Endothelial cell of umbilical vein (primary cell): ENCODE results near the gene ZMYM4. TPM values are rescaled to one million over a fixed set of nuclear protein-coding genes. Genes with fewer than 3 reads are reported as not detected.

ENCODE experiments used
- BruUV-seq: library from RNA; stranded (reverse); fragments of 400-500 nt; replicated peaks from 2 replicates; lab custom pipeline; 2021; lab: Mats Ljungman, UMichigan
- CTCF ChIA-PET: fragments of 300-600, 350-600 bp; sonication (Branson Sonifier 250); formaldehyde crosslinking; loops from one replicate; lab custom pipeline; 2021; ENCODE audit warnings: antibody characterized with exemption, inconsistent platforms; lab: Charles Lee
- POLR2A ChIA-PET: fragments of 300-600, 350-600 bp; sonication (Branson Sonifier 250); formaldehyde crosslinking; loops from one replicate; lab custom pipeline; 2021; ENCODE audit warnings: antibody characterized with exemption, inconsistent platforms; lab: Charles Lee
- DNase-seq: peaks from one replicate; pipeline ENCODE4 v3.0.0-alpha.2; 2011; ENCODE audit warnings: low read depth, low spot score
- FAIRE-seq: peaks from 2 replicates; lab custom pipeline; 2011; peaks lifted over from hg19 to GRCh38; lab: Jason Lieb, UNC
- H2AFZ ChIP-seq: 2 replicates; pipeline ENCODE4 v1.6.0; 2012; ENCODE audit warnings: low read depth, low read length, control low read depth, inconsistent platforms
- H3K27ac ChIP-seq: 2 replicates; pipeline ENCODE4 v1.5.1; 2011; ENCODE audit warnings: low read depth, mild to moderate bottlenecking, control low read depth, low read length, moderate library complexity; ENCODE audit not compliant: insufficient read depth
- H3K27me3 ChIP-seq, 2 experiments: 2 replicates each; pipeline versions ENCODE4 v1.6.0 to v1.6.1; 2011; ENCODE audit warnings: low read length in 2 of 2, mixed read lengths in 1 of 2; ENCODE audit not compliant: control insufficient read depth in 2 of 2, insufficient read depth in 2 of 2
- H3K36me3 ChIP-seq, 2 experiments: 2 replicates in 1 of 2; 3 replicates in 1 of 2; pipeline ENCODE4 v1.5.1; 2011; ENCODE audit warnings: low read length in 2 of 2, mild to moderate bottlenecking in 1 of 2, moderate library complexity in 1 of 2; ENCODE audit not compliant: control insufficient read depth in 2 of 2, insufficient read depth in 2 of 2; ENCODE audit errors: extremely low read depth in 1 of 2
- H3K4me1 ChIP-seq: 3 replicates; pipeline ENCODE4 v1.5.1; 2011; ENCODE audit warnings: mild to moderate bottlenecking, low read length; ENCODE audit not compliant: control insufficient read depth, insufficient read depth; ENCODE audit errors: extremely low read depth
- H3K4me2 ChIP-seq: 2 replicates; pipeline ENCODE4 v1.6.1; 2011; ENCODE audit warnings: low read length, control low read depth, mixed read lengths; ENCODE audit not compliant: insufficient read depth
- H3K4me3 ChIP-seq, 3 experiments: fragments of 200-600 bp in 1 of 3; sonication (generic), shearing (Covaris generic) in 1 of 3; replicated peaks in 1 of 3; 2 replicates each; pipeline ENCODE4 v1.5.1; 2011 to 2016; ENCODE audit warnings: control low read depth in 3 of 3, low read length in 3 of 3, mild to moderate bottlenecking in 2 of 3, inconsistent platforms in 1 of 3, low read depth in 1 of 3, moderate library complexity in 1 of 3; ENCODE audit not compliant: insufficient read depth in 1 of 3
- H3K79me2 ChIP-seq: 2 replicates; pipeline ENCODE4 v1.6.0; 2012; ENCODE audit warnings: low read length, inconsistent platforms; ENCODE audit not compliant: control insufficient read depth, insufficient read depth
- H3K9ac ChIP-seq: replicated peaks from 2 replicates; pipeline ENCODE3; 2011; ENCODE audit warnings: low read length, control low read depth; ENCODE audit not compliant: insufficient read depth; ENCODE audit errors: extremely low read depth
- H3K9me1 ChIP-seq: replicated peaks from 3 replicates; pipeline ENCODE4 v1.6.0; 2011; ENCODE audit warnings: mild to moderate bottlenecking, low read length; ENCODE audit not compliant: control insufficient read depth, insufficient read depth; ENCODE audit errors: extremely low read depth
- H3K9me3 ChIP-seq: replicated peaks from 2 replicates; pipeline ENCODE4 v1.5.1; 2012; ENCODE audit warnings: low read length, inconsistent platforms; ENCODE audit not compliant: control insufficient read depth, insufficient read depth
- H4K20me1 ChIP-seq: replicated peaks from 2 replicates; pipeline ENCODE3; 2011; ENCODE audit warnings: mild to moderate bottlenecking, low read length; ENCODE audit not compliant: control insufficient read depth, insufficient read depth; ENCODE audit errors: extremely low read depth
- EZH2 ChIP-seq: IDR thresholded peaks from 2 replicates; pipeline ENCODE4 v1.6.1; 2012; ENCODE audit warnings: borderline replicate concordance, low read depth, mild to moderate bottlenecking, moderate library complexity, low read length, inconsistent platforms; ENCODE audit not compliant: severe bottlenecking
- FOS ChIP-seq: IDR thresholded peaks from 2 replicates; pipeline ENCODE4 v1.6.1; 2011; ENCODE audit warnings: mild to moderate bottlenecking, low read length, moderate library complexity, borderline replicate concordance; ENCODE audit not compliant: insufficient read depth
- GATA2 ChIP-seq: IDR thresholded peaks from 2 replicates; pipeline ENCODE4 v1.7.0; 2011; ENCODE audit warnings: low read depth, mild to moderate bottlenecking, moderate library complexity, mixed read lengths, low read length; ENCODE audit not compliant: insufficient read length, insufficient read depth
- JUN ChIP-seq: IDR thresholded peaks from 2 replicates; pipeline ENCODE4 v1.6.1; 2011; ENCODE audit warnings: borderline replicate concordance, low read depth; ENCODE audit not compliant: insufficient read length, insufficient read depth
- MAX ChIP-seq: IDR thresholded peaks from 2 replicates; pipeline ENCODE4 v1.6.1; 2011; ENCODE audit not compliant: insufficient read depth, insufficient read length
- MYC ChIP-seq: IDR thresholded peaks from one replicate; pipeline ENCODE4 v1.6.1; 2011; ENCODE audit warnings: mild to moderate bottlenecking, low read depth, low read length
- POLR2A ChIP-seq: IDR thresholded peaks from 2 replicates; pipeline ENCODE4 v1.6.1; 2012; ENCODE audit warnings: low read depth, mild to moderate bottlenecking, control low read depth, low read length
- POLR2AphosphoS5 ChIP-seq: IDR thresholded peaks from 2 replicates; pipeline ENCODE4 v1.6.1; 2012; ENCODE audit warnings: low read depth, mild to moderate bottlenecking, control low read depth, low read length, moderate library complexity; ENCODE audit not compliant: insufficient read depth
- dilution Hi-C: fragments of 300-500 bp; cut with MboI; formaldehyde crosslinking; loops from one replicate; pipeline ENCODE4 v1.15.0; 2019; ENCODE audit warnings: low sequenced_read_pairs; ENCODE audit not compliant: extremely low pct_ligation_motif_present
- intact Hi-C: fragments of 100-400 bp; cut with micrococcal nuclease; formaldehyde crosslinking; loops from one replicate; pipeline ENCODE4 v1.10.0; 2022
- polyA plus RNA-seq, 4 experiments: library from polyadenylated mRNA; depleted of rRNA in 3 of 4; stranded (reverse) in 3 of 4; unstranded in 1 of 4; fragments of >200 nt; gene quantifications; 2 replicates each; pipeline versions ENCODE4 v1.2.1 to v1.2.3, GENCODE V29; 2011 to 2012; ENCODE audit warnings: missing spikeins in 1 of 4
- total RNA-seq: library from RNA; stranded (reverse); gene quantifications from 2 replicates; pipeline ENCODE4 v1.2.3, GENCODE V29; 2021
- TF ChIP-seq, protein P1 (sequence below), 2 donors: IDR thresholded peaks; 1 replicate in 1 of 2; 2 replicates in 1 of 2; pipeline ENCODE4 v1.5.1; 2011; ENCODE audit warnings: low read length in 2 of 2, mild to moderate bottlenecking in 2 of 2, moderate library complexity in 2 of 2, control low read depth in 1 of 2, inconsistent platforms in 1 of 2, low read depth in 1 of 2; ENCODE audit not compliant: insufficient read depth in 1 of 2; ENCODE audit errors: extremely low read depth in 1 of 2

The ZMYM4 gene
- total and polyA plus RNA-seq, 2 donors (not counting 3 experiments of a cell fraction or from before 2014, with no cell fraction given) = 15.3 to 65.0 TPM

- DNase-seq (no peak), FAIRE-seq (no peak)
- Histone ChIP-seq H2AFZ (no peak overlapping the region), H3K9me1 (no peaks in the 10 kb centered on the region), H3K4me2 (no peak overlapping the region), H3K27me3 (no peaks in the 10 kb centered on the region), H3K4me3 (no peak overlapping the region), H3K36me3 (no peaks in the 10 kb centered on the region), H3K9ac (no peak overlapping the region), H4K20me1 (peaks cover 11% of the 10 kb centered on the region), H3K4me1 (no peaks in the 10 kb centered on the region), H3K79me2 (peaks cover 46% of the 10 kb centered on the region), H3K27ac (no peak overlapping the region), H3K9me3 (no peaks in the 10 kb centered on the region)
- POLR2A ChIA-PET = no interaction called here
- CTCF ChIA-PET = interaction anchor here (1.1 kb wide), 1 partner anchor 16 kb away, joined by 3 read pairs; no protein-coding TSS in a partner anchor
- intact Hi-C loops (no loop called here), dilution Hi-C loops (no loop called here)
- no peak for TF ChIP-seq EZH2
- TF ChIP-seq MYC = no peak
- TF ChIP-seq, protein P1, sequence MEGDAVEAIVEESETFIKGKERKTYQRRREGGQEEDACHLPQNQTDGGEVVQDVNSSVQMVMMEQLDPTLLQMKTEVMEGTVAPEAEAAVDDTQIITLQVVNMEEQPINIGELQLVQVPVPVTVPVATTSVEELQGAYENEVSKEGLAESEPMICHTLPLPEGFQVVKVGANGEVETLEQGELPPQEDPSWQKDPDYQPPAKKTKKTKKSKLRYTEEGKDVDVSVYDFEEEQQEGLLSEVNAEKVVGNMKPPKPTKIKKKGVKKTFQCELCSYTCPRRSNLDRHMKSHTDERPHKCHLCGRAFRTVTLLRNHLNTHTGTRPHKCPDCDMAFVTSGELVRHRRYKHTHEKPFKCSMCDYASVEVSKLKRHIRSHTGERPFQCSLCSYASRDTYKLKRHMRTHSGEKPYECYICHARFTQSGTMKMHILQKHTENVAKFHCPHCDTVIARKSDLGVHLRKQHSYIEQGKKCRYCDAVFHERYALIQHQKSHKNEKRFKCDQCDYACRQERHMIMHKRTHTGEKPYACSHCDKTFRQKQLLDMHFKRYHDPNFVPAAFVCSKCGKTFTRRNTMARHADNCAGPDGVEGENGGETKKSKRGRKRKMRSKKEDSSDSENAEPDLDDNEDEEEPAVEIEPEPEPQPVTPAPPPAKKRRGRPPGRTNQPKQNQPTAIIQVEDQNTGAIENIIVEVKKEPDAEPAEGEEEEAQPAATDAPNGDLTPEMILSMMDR (IDR thresholded peaks at IDR 0.05; ENCODE audit: extremely low read depth in 1 of 2, insufficient read depth in 1 of 2, low read depth in 1 of 2, low read length in 2 of 2) = no peak
- TF ChIP-seq JUN = no peak
- TF ChIP-seq MAX = no peak
- TF ChIP-seq POLR2AphosphoS5 = no peak
- TF ChIP-seq GATA2 = no peak
- no peak for TF ChIP-seq POLR2A
- no peak for TF ChIP-seq FOS
- BruUV-seq = no TSS peak
These were observed 72.0 kb downstream of the ZMYM4 start for GRCh38 chr1:35340519-35340918.
